Heart left ventricle (tissue), 16 donors: ENCODE results near the gene CBFA2T3. TPM values are rescaled to one million over a fixed set of nuclear protein-coding genes. Genes with fewer than 3 reads are reported as not detected.

Experiments
- ATAC-seq, 4 donors: fragments of 200-7000 bp; cut with Tn5 transposase; one replicate each; pipeline ENCODE4 v1.9.1; 2020 to 2022; ENCODE audit warnings: moderate library complexity in 4 of 4, mild to moderate bottlenecking in 3 of 4, moderate number of reproducible peaks in 1 of 4
- DNase-seq, 5 donors: peaks; one replicate each; pipeline ENCODE4 v3.0.0-alpha.2; 2020
- H3K27ac ChIP-seq, 12 donors: fragments of 200-600 bp; sonication (generic) in 4 of 12; one replicate each; pipeline versions ENCODE4 v1.5.0 to v1.8.0; 2016 to 2022; ENCODE audit warnings: mild to moderate bottlenecking in 2 of 12
- H3K27me3 ChIP-seq, 9 donors: fragments of 200-600 bp; sonication (generic) in 2 of 9; one replicate each; pipeline versions ENCODE4 v1.5.1 to v1.8.0; 2016 to 2022; ENCODE audit warnings: mild to moderate bottlenecking in 3 of 9
- H3K36me3 ChIP-seq, 9 donors: fragments of 200-600 bp; sonication (generic) in 2 of 9; one replicate each; pipeline versions ENCODE4 v1.5.0 to v1.8.0; 2018 to 2022; ENCODE audit warnings: mild to moderate bottlenecking in 2 of 9
- H3K4me1 ChIP-seq, 12 donors: fragments of 200-600 bp; sonication (generic) in 4 of 12; one replicate each; pipeline versions ENCODE4 v1.5.0 to v1.8.0; 2016 to 2022; ENCODE audit warnings: mild to moderate bottlenecking in 3 of 12
- H3K4me3 ChIP-seq, 12 donors: fragments of 200-600 bp; sonication (generic) in 4 of 12; one replicate each; pipeline versions ENCODE4 v1.5.0 to v1.8.0; 2017 to 2022; ENCODE audit warnings: mild to moderate bottlenecking in 9 of 12, moderate library complexity in 4 of 12
- H3K9me3 ChIP-seq, 12 donors: fragments of 200-600 bp; sonication (generic) in 4 of 12; one replicate each; pipeline versions ENCODE4 v1.5.0 to v1.8.0; 2016 to 2022; ENCODE audit warnings: mild to moderate bottlenecking in 1 of 12
- CTCF ChIP-seq, 12 donors: fragments of 200-600 bp; sonication (generic) in 4 of 12; IDR thresholded peaks; one replicate each; pipeline versions ENCODE4 v1.5.0 to v1.8.0; 2018 to 2022; ENCODE audit warnings: antibody characterized with exemption in 12 of 12, mild to moderate bottlenecking in 5 of 12
- POLR2A ChIP-seq, 2 donors: fragments of 450-650 bp; IDR thresholded peaks; one replicate each; pipeline ENCODE4 v1.6.1; 2017; ENCODE audit warnings: antibody characterized with exemption in 2 of 2, mild to moderate bottlenecking in 2 of 2, moderate library complexity in 2 of 2
- WGBS, 4 donors: extraction: QIAGEN DNeasy Blood & Tissue Kit in 2 of 4; methylation state at CpG; one replicate each; pipeline versions ENCODE4 v1.1.5 to v1.1.7; 2013 to 2018; 5-methylcytosine and 5-hydroxymethylcytosine counted together
- intact Hi-C, 10 donors: fragments of 100-400 bp; cut with DNase I; formaldehyde crosslinking; loops; one replicate each; pipeline versions ENCODE4 v1.11.1 to v1.14.2; 2022
- polyA plus RNA-seq, 2 donors: library from polyadenylated mRNA; stranded (reverse); fragments of 200-250 nt; gene quantifications; one replicate each; pipeline ENCODE4 v1.2.3, GENCODE V29; 2013
- total RNA-seq, 9 donors: library from RNA; depleted of rRNA in 2 of 9; stranded (reverse); fragments of >200 nt in 2 of 9; fragmentation: NEBNext Ultra II Directional in 3 of 9; extraction: Animal tissue kit (Norgen Biotek cat#: 25700) in 3 of 9; gene quantifications; one replicate each; pipeline versions ENCODE4 v1.1.0 to v1.2.4, GENCODE V29; 2016 to 2023
- donor health status: ischemic (EF 13 %, LVEDD 7.1; RV severe dilation, severe dysfunction).
- donor health status: healthy with polysubstance abuse.
- donor health status: DM: no; HTN: yes; CAD: no.
- donor health status: DM: no; HTN: no; CAD: no.
- donor health status: ischemic (EF 25% LVEDD 6.9; RV normal size, moderate dysfunction).
- donor health status: ischemic (EF 25% LVEDD 5.7; RV mildly dilated, moderate dysfunction).
- donor health status: healthy.
- donor health status: DM: yes; HTN: yes; CAD: no.
- donor health status: ischemic (EF 35%, LVEDD 5.7; RV mildly dilated, moderate dysfunction).
- donor health status: nonischemic (EF 11% LVEDD 7.7; RV severe dilation, severe dysfunction).
- donor health status: DM: yes; HTN: yes; CAD: no.
- donor health status: PGD.
- donor health status: ischemic (EF 29% LVEDD 5.4; RV normal size, mild dysfunction).
- donor health status: nonischemic (EF 23%, LVEDD 6.1; RV moderate dilation, normal function).

CBFA2T3 gene
- total and polyA plus RNA-seq, 11 donors: 5.0 to 12.0 (median 5.8) TPM

GRCh38 chr16:88957433-88957767, 19.6 kb downstream of the CBFA2T3 start:
- intact Hi-C loops: no loop called here
- H3K4me1 ChIP-seq: peaks cover 0 to 32% (median 0%) of the 10 kb centered on the region in 12 donors
- no peaks in the 10 kb centered on the region for H3K36me3 ChIP-seq
- H3K27ac ChIP-seq: no peak overlapping the region
- no peak for DNase-seq
- H3K4me3 ChIP-seq: peak overlapping the region in 1 of 12 donors; percentile 31
- H3K9me3 ChIP-seq: peaks cover 0 to 4% (median 0%) of the 10 kb centered on the region in 12 donors
- WGBS, 4 donors: 79 to 83% (median 81%) methylated on average over 9 of the region's 9 CpGs
- TF ChIP-seq CTCF (IDR thresholded peaks at IDR 0.05): no peak
- TF ChIP-seq POLR2A (IDR thresholded peaks at IDR 0.05): no peak
- no peak for ATAC-seq
- peaks cover 0 to 22% (median 7%) of the 10 kb centered on the region in 9 donors for H3K27me3 ChIP-seq

- Histone ChIP-seq H3K36me3 (no peaks in the 10 kb centered on the region), H3K27me3 (peaks cover 0 to 22% (median 7%) of the 10 kb centered on the region in 9 donors), H3K9me3 (peaks cover 0 to 4% (median 0%) of the 10 kb centered on the region in 12 donors), H3K27ac (no peak overlapping the region), H3K4me1 (peaks cover 0 to 32% (median 0%) of the 10 kb centered on the region in 12 donors), H3K4me3 (peak overlapping the region in 1 of 12 donors; percentile 12)
- DNase-seq: peak in 2 of 5 donors; percentile 24 to 54
- intact Hi-C loops: no loop called here
- no peak for TF ChIP-seq CTCF (IDR thresholded peaks at IDR 0.05)
- no peak for TF ChIP-seq POLR2A (IDR thresholded peaks at IDR 0.05)
- no peak for ATAC-seq
- 81 to 84% (median 83%) methylated on average over 25 to 33 of the region's 33 CpGs for WGBS, 4 donors
Observed at GRCh38 chr16:88956546-88957432, 20.2 kb downstream of the CBFA2T3 start.

GRCh38 chr16:88955906-88956305, 21.1 kb downstream of the CBFA2T3 start:
- Histone ChIP-seq H3K4me1 (peaks cover 0 to 32% (median 0%) of the 10 kb centered on the region in 12 donors), H3K4me3 (no peak overlapping the region), H3K27ac (no peak overlapping the region), H3K36me3 (no peaks in the 10 kb centered on the region), H3K9me3 (peaks cover 0 to 4% (median 0%) of the 10 kb centered on the region in 12 donors), H3K27me3 (peaks cover 0 to 20% (median 7%) of the 10 kb centered on the region in 9 donors)
- 83 to 93% (median 89%) methylated on average over 13 to 14 of the region's 14 CpGs for WGBS, 4 donors
- DNase-seq: peak in 1 of 5 donors; percentile 57
- no peak for ATAC-seq
- no peak for TF ChIP-seq CTCF (IDR thresholded peaks at IDR 0.05)
- no peak for TF ChIP-seq POLR2A (IDR thresholded peaks at IDR 0.05)
- intact Hi-C loops: no loop called here

- H3K4me1 ChIP-seq: peaks cover 0 to 23% (median 0%) of the 10 kb centered on the region in 12 donors
- H3K4me3 ChIP-seq: no peak overlapping the region
- TF ChIP-seq POLR2A (IDR thresholded peaks at IDR 0.05) (no peak), CTCF (IDR thresholded peaks at IDR 0.05) (no peak)
- peaks cover 0 to 9% (median 3%) of the 10 kb centered on the region in 9 donors for H3K27me3 ChIP-seq
- DNase-seq: no peak
- no peaks in the 10 kb centered on the region for H3K9me3 ChIP-seq
- 60 to 70% (median 64%) methylated on average over 24 to 28 of the region's 28 CpGs for WGBS, 4 donors
- intact Hi-C loops: no loop called here
- no peak overlapping the region for H3K27ac ChIP-seq
- H3K36me3 ChIP-seq: no peaks in the 10 kb centered on the region
- ATAC-seq: peak in 1 of 4 donors; percentile 19
Observed at GRCh38 chr16:88953003-88953690, 23.9 kb downstream of the CBFA2T3 start.
